ENCODE measurements around the gene MCEMP1. TPM values are rescaled to one million over a fixed set of nuclear protein-coding genes. Genes with fewer than 3 reads are reported as not detected.

The MCEMP1 gene
- total RNA-seq, 1 experiment from 2014 or later = 0.44 TPM

- BruUV-seq (replicated peaks) = no TSS peak
- intact Hi-C loops (cut with micrococcal nuclease) = no loop called here
Observed at GRCh38 chr19:7654401-7654800, 22.5 kb upstream of the MCEMP1 start.

GRCh38 chr19:7655581-7655980 is 21.3 kb upstream of the MCEMP1 start:
- ChIA-PET POLR2A (interaction anchor here (1.2 kb wide), 1 partner anchor 18 kb away, joined by 4 read pairs; the partner anchor contains the start of gene STXBP2), CTCF (interaction anchor here (0.6 to 6.4 kb wide), 5 partner anchors 11 to 302 kb away, joined by 3 to 31 read pairs (median 3); partner anchors contain the start of genes STXBP2 and TRAPPC5)
- DNase-seq (ENCODE audit: unreplicated experiment) = no peak
- no peaks in the 10 kb centered on the region for H3K9me3 Mint-ChIP-seq (ENCODE audit: unreplicated experiment)
- H3K27me3 Mint-ChIP-seq (ENCODE audit: insufficient read depth, unreplicated experiment) = no peaks in the 10 kb centered on the region
- H3K4me1 Mint-ChIP-seq (ENCODE audit: insufficient read depth, unreplicated experiment) = peaks cover 6% of the 10 kb centered on the region
- no peaks in the 10 kb centered on the region for H3K36me3 Mint-ChIP-seq (ENCODE audit: insufficient read depth, unreplicated experiment)
- H3K4me3 Mint-ChIP-seq (ENCODE audit: unreplicated experiment) = no peak overlapping the region
- intact Hi-C loops (cut with micrococcal nuclease) = no loop called here
- no peak overlapping the region for H3K27ac Mint-ChIP-seq (ENCODE audit: low read depth, unreplicated experiment)
- BruUV-seq (replicated peaks) = no TSS peak
- no peak for TF ChIP-seq CTCF (IDR thresholded peaks at IDR 0.05; ENCODE audit: unreplicated experiment)

More at GRCh38 chr19:7654401-7654800, 22.5 kb upstream of the MCEMP1 start:
- H3K4me3 Mint-ChIP-seq (ENCODE audit: unreplicated experiment) = no peak overlapping the region
- no peak for TF ChIP-seq CTCF (IDR thresholded peaks at IDR 0.05; ENCODE audit: unreplicated experiment)
- ChIA-PET POLR2A (interaction anchor here (0.7 to 1.1 kb wide), 5 partner anchors 27 to 692 kb away, joined by 3 to 6 read pairs (median 3); no protein-coding TSS in a partner anchor), CTCF (interaction anchor here (0.6 to 6.4 kb wide), 9 partner anchors 9 to 866 kb away, joined by 3 to 31 read pairs (median 4); partner anchors contain the start of gene TRAPPC5)
- H3K27ac Mint-ChIP-seq (ENCODE audit: low read depth, unreplicated experiment) = no peak overlapping the region
- DNase-seq (ENCODE audit: unreplicated experiment) = no peak
- H3K9me3 Mint-ChIP-seq (ENCODE audit: unreplicated experiment) = no peaks in the 10 kb centered on the region
- H3K36me3 Mint-ChIP-seq (ENCODE audit: insufficient read depth, unreplicated experiment) = no peaks in the 10 kb centered on the region
- peaks cover 6% of the 10 kb centered on the region for H3K4me1 Mint-ChIP-seq (ENCODE audit: insufficient read depth, unreplicated experiment)
- no peaks in the 10 kb centered on the region for H3K27me3 Mint-ChIP-seq (ENCODE audit: insufficient read depth, unreplicated experiment)

- no peak for TF ChIP-seq CTCF (IDR thresholded peaks at IDR 0.05; ENCODE audit: unreplicated experiment)
- no peak overlapping the region for H3K4me3 Mint-ChIP-seq (ENCODE audit: unreplicated experiment)
- peaks cover 8% of the 10 kb centered on the region for H3K27me3 Mint-ChIP-seq (ENCODE audit: insufficient read depth, unreplicated experiment)
- H3K4me1 Mint-ChIP-seq (ENCODE audit: insufficient read depth, unreplicated experiment) = peaks cover 6% of the 10 kb centered on the region
- BruUV-seq (replicated peaks) = no TSS peak
- DNase-seq (ENCODE audit: unreplicated experiment) = peak; percentile 38
- ChIA-PET POLR2A (no interaction called here), CTCF (interaction anchor here (0.5 to 6.4 kb wide), 7 partner anchors 16 to 220 kb away, joined by 3 to 31 read pairs (median 3); partner anchors contain the start of gene TRAPPC5)
- intact Hi-C loops (cut with micrococcal nuclease) = no loop called here
- no peak overlapping the region for H3K27ac Mint-ChIP-seq (ENCODE audit: low read depth, unreplicated experiment)
- no peaks in the 10 kb centered on the region for H3K36me3 Mint-ChIP-seq (ENCODE audit: insufficient read depth, unreplicated experiment)
- H3K9me3 Mint-ChIP-seq (ENCODE audit: unreplicated experiment) = no peaks in the 10 kb centered on the region
Observed at GRCh38 chr19:7657131-7657751, 19.6 kb upstream of the MCEMP1 start.

- no peaks in the 10 kb centered on the region for H3K9me3 Mint-ChIP-seq (ENCODE audit: unreplicated experiment)
- H3K4me3 Mint-ChIP-seq (ENCODE audit: unreplicated experiment) = no peak overlapping the region
- H3K27ac Mint-ChIP-seq (ENCODE audit: low read depth, unreplicated experiment) = no peak overlapping the region
- no TSS peak for BruUV-seq (replicated peaks)
- peaks cover 10% of the 10 kb centered on the region for H3K27me3 Mint-ChIP-seq (ENCODE audit: insufficient read depth, unreplicated experiment)
- no peak for DNase-seq (ENCODE audit: unreplicated experiment)
- H3K4me1 Mint-ChIP-seq (ENCODE audit: insufficient read depth, unreplicated experiment) = peaks cover 6% of the 10 kb centered on the region
- no peak for TF ChIP-seq CTCF (IDR thresholded peaks at IDR 0.05; ENCODE audit: unreplicated experiment)
- CTCF ChIA-PET = interaction anchor here (0.7 to 6.4 kb wide), 3 partner anchors 23 to 219 kb away, joined by 3 to 31 read pairs (median 3); partner anchors contain the start of gene TRAPPC5
- intact Hi-C loops (cut with micrococcal nuclease) = no loop called here
- POLR2A ChIA-PET = no interaction called here
- H3K36me3 Mint-ChIP-seq (ENCODE audit: insufficient read depth, unreplicated experiment) = no peaks in the 10 kb centered on the region
Observed at GRCh38 chr19:7658219-7658686, 18.6 kb upstream of the MCEMP1 start.

Measured in MCF 10A (cell line).